Hematopoietic multipotent progenitor cell treated with erythropoietin and hydrocortisone succinate and interleukin-3 and kit ligand, for 8 days (in vitro differentiated cells): ENCODE results near the gene ZFC3H1.

Experiments used
- DNase-seq: peaks from one replicate; pipeline ENCODE4 v3.0.0-alpha.2; 2015

The ZFC3H1 gene

GRCh38 chr12:71566655-71567054, 97.0 kb downstream of the ZFC3H1 start:
- DNase-seq = no peak

- no peak for DNase-seq
These were observed 98.1 kb downstream of the ZFC3H1 start for GRCh38 chr12:71565535-71565934.

GRCh38 chr12:71562676-71563595, 100.7 kb downstream of the ZFC3H1 start:
- no peak for DNase-seq
